CD14-positive monocyte (primary cell): ENCODE data around the gene AJUBA. TPM values are rescaled to one million over a fixed set of nuclear protein-coding genes. Genes with fewer than 3 reads are reported as not detected.

Source experiments
- DNase-seq, 3 donors: peaks; one replicate each; pipeline ENCODE4 v3.0.0-alpha.2; 2011 to 2022
- H2AFZ ChIP-seq: 2 replicates; pipeline ENCODE4 v1.6.0; 2012; ENCODE audit warnings: mild to moderate bottlenecking, low read depth, low read length, inconsistent platforms; ENCODE audit not compliant: insufficient read depth, poor library complexity, severe bottlenecking
- H3K27ac ChIP-seq, 2 donors: 1 replicate in 1 of 2; 2 replicates in 1 of 2; pipeline ENCODE4 v1.5.1; 2012 to 2013; ENCODE audit warnings: low read length in 2 of 2, control low read depth in 1 of 2, inconsistent platforms in 1 of 2, low read depth in 1 of 2, mild to moderate bottlenecking in 1 of 2
- H3K27me3 ChIP-seq, 2 donors: one replicate each; pipeline versions ENCODE4 v1.6.0 to v1.6.1; 2011 to 2013; ENCODE audit warnings: low read length in 2 of 2; ENCODE audit not compliant: control insufficient read depth in 2 of 2, insufficient read depth in 2 of 2
- H3K36me3 ChIP-seq, 2 donors: replicated peaks in 1 of 2; 1 replicate in 1 of 2; 2 replicates in 1 of 2; pipeline versions ENCODE4 v1.5.1 to v1.6.1; 2012 to 2013; ENCODE audit warnings: low read length in 2 of 2, control low read depth in 1 of 2, inconsistent platforms in 1 of 2, mild to moderate bottlenecking in 1 of 2; ENCODE audit not compliant: insufficient read depth in 2 of 2, control insufficient read depth in 1 of 2
- H3K4me1 ChIP-seq, 2 donors: 1 replicate in 1 of 2; 2 replicates in 1 of 2; pipeline versions ENCODE4 v1.5.1 to v1.6.1; 2012 to 2013; ENCODE audit warnings: low read length in 2 of 2, control low read depth in 1 of 2, inconsistent platforms in 1 of 2, mild to moderate bottlenecking in 1 of 2, moderate library complexity in 1 of 2; ENCODE audit not compliant: insufficient read depth in 2 of 2, control insufficient read depth in 1 of 2
- H3K4me2 ChIP-seq: replicated peaks from 2 replicates; pipeline ENCODE3; 2012; ENCODE audit warnings: low read length, moderate library complexity, mild to moderate bottlenecking; ENCODE audit not compliant: poor library complexity, severe bottlenecking; ENCODE audit errors: extremely low read depth
- H3K4me3 ChIP-seq, 3 experiments: fragments of 200-600 bp in 1 of 3; sonication (generic) in 1 of 3; replicated peaks in 1 of 3; 1 replicate in 2 of 3; 2 replicates in 1 of 3; pipeline ENCODE4 v1.5.1; 2011 to 2013; ENCODE audit warnings: low read length in 3 of 3, mild to moderate bottlenecking in 3 of 3, control low read depth in 2 of 3, low read depth in 2 of 3, inconsistent platforms in 1 of 3, moderate library complexity in 1 of 3
- H3K79me2 ChIP-seq: 2 replicates; pipeline ENCODE4 v1.6.0; 2012; ENCODE audit warnings: mild to moderate bottlenecking, control low read depth, inconsistent platforms, low read length, moderate library complexity; ENCODE audit not compliant: insufficient read depth
- H3K9ac ChIP-seq: 2 replicates; pipeline ENCODE4 v1.6.0; 2017; ENCODE audit warnings: low read length, mild to moderate bottlenecking; ENCODE audit not compliant: insufficient read depth, poor library complexity, severe bottlenecking
- H3K9me3 ChIP-seq, 2 donors: replicated peaks in 1 of 2; 1 replicate in 1 of 2; 2 replicates in 1 of 2; pipeline versions ENCODE4 v1.5.1 to v1.6.1; 2012 to 2013; ENCODE audit warnings: low read length in 2 of 2, control low read depth in 1 of 2; ENCODE audit not compliant: control insufficient read depth in 1 of 2, insufficient read depth in 1 of 2
- H4K20me1 ChIP-seq: 2 replicates; pipeline ENCODE4 v1.6.0; 2012; ENCODE audit warnings: mild to moderate bottlenecking, low read length, control low read depth, moderate library complexity; ENCODE audit not compliant: insufficient read depth
- H3K27ac Mint-ChIP-seq, 7 donors: one replicate each; pipeline ENCODE4 v1.8.0; 2020; ENCODE audit warnings: mild to moderate bottlenecking in 7 of 7, mixed read lengths in 7 of 7, moderate library complexity in 6 of 7, inconsistent platforms in 2 of 7
- H3K27me3 Mint-ChIP-seq, 3 donors: one replicate each; pipeline ENCODE4 v1.8.0; 2021 to 2022; ENCODE audit warnings: low read depth in 3 of 3, mild to moderate bottlenecking in 3 of 3, mixed read lengths in 3 of 3, moderate library complexity in 3 of 3, inconsistent platforms in 1 of 3
- H3K36me3 Mint-ChIP-seq, 2 donors: one replicate each; pipeline ENCODE4 v1.8.0; 2020; ENCODE audit warnings: mixed read lengths in 2 of 2, inconsistent platforms in 1 of 2, mild to moderate bottlenecking in 1 of 2
- H3K4me1 Mint-ChIP-seq: one replicate; pipeline ENCODE4 v1.8.0; 2020; ENCODE audit warnings: mild to moderate bottlenecking, mixed read lengths
- H3K4me3 Mint-ChIP-seq, 2 donors: one replicate each; pipeline ENCODE4 v1.8.0; 2020; ENCODE audit warnings: mild to moderate bottlenecking in 2 of 2, mixed read lengths in 2 of 2, moderate library complexity in 1 of 2
- H3K9me3 Mint-ChIP-seq, 7 donors: one replicate each; pipeline ENCODE4 v1.8.0; 2020 to 2022; ENCODE audit warnings: mixed read lengths in 7 of 7, mild to moderate bottlenecking in 6 of 7, moderate library complexity in 6 of 7, inconsistent platforms in 2 of 7
- CTCF ChIP-seq: fragments of 200-600 bp; IDR thresholded peaks from one replicate; pipeline ENCODE4 v1.8.0; 2022; ENCODE audit warnings: antibody characterized with exemption, mild to moderate bottlenecking
- WGBS: methylation state at CpG from one replicate; pipeline ENCODE4 v1.1.5; 2013; ENCODE audit warnings: missing lambda C conversion rate; ENCODE audit not compliant: insufficient coverage; 5-methylcytosine and 5-hydroxymethylcytosine counted together
- intact Hi-C, 2 donors: fragments of 100-400 bp; cut with micrococcal nuclease; formaldehyde crosslinking; loops; one replicate each; pipeline versions ENCODE4 v1.15.0 to v1.15.1; 2023
- polyA plus RNA-seq, 3 donors: library from polyadenylated mRNA; depleted of rRNA in 1 of 3; unstranded in 2 of 3; stranded (reverse) in 1 of 3; fragments of 300-500 nt in 2 of 3; fragments of >200 nt in 1 of 3; fragmentation: Illumina TruSeq in 2 of 3; gene quantifications; 1 replicate in 2 of 3; 2 replicates in 1 of 3; pipeline ENCODE4 v1.2.3, GENCODE V29; 2012 to 2021

The AJUBA gene
- polyA plus RNA-seq, 3 donors, result 0.04 TPM; not detected in 2

- no peaks in the 10 kb centered on the region for H3K9me3 Mint-ChIP-seq
- H3K4me3 ChIP-seq, result no peak overlapping the region
- peaks cover 2 to 7% of the 10 kb centered on the region in 2 donors for H3K4me1 ChIP-seq
- H3K79me2 ChIP-seq, result no peaks in the 10 kb centered on the region
- H3K36me3 ChIP-seq, result peaks cover 12 to 24% of the 10 kb centered on the region in 2 donors
- H3K27ac Mint-ChIP-seq, result peak overlapping the region in 1 of 7 donors; percentile 61
- intact Hi-C loops, result no loop called here
- 100% methylated on average over 3 of the region's 8 CpGs for WGBS
- no peak overlapping the region for H3K4me3 Mint-ChIP-seq
- TF ChIP-seq CTCF, result no peak
- H3K27ac ChIP-seq, result no peak overlapping the region
- H3K4me1 Mint-ChIP-seq, result peaks cover 8% of the 10 kb centered on the region
- H4K20me1 ChIP-seq, result no peaks in the 10 kb centered on the region
- H3K4me2 ChIP-seq, result no peak overlapping the region
- no peaks in the 10 kb centered on the region for H3K27me3 ChIP-seq
- H3K27me3 Mint-ChIP-seq, result no peaks in the 10 kb centered on the region
- no peak for DNase-seq
- peaks cover 32 to 50% of the 10 kb centered on the region in 2 donors for H3K36me3 Mint-ChIP-seq
- no peak overlapping the region for H3K9ac ChIP-seq
- H3K9me3 ChIP-seq, result no peaks in the 10 kb centered on the region
- no peak overlapping the region for H2AFZ ChIP-seq
Measured at GRCh38 chr14:23023022-23023794, 40.9 kb upstream of the AJUBA start.

- peaks cover 8 to 24% of the 10 kb centered on the region in 2 donors for H3K36me3 ChIP-seq
- peaks cover 24 to 41% of the 10 kb centered on the region in 2 donors for H3K36me3 Mint-ChIP-seq
- no peak overlapping the region for H3K4me3 ChIP-seq
- H3K4me1 ChIP-seq, result peaks cover 2 to 7% of the 10 kb centered on the region in 2 donors
- TF ChIP-seq CTCF, result no peak
- no peak overlapping the region for H3K4me3 Mint-ChIP-seq
- H3K4me1 Mint-ChIP-seq, result peaks cover 8% of the 10 kb centered on the region
- no peaks in the 10 kb centered on the region for H3K79me2 ChIP-seq
- H3K9me3 ChIP-seq, result no peaks in the 10 kb centered on the region
- 67% methylated on average over 1 of the region's 7 CpGs for WGBS
- no peaks in the 10 kb centered on the region for H3K27me3 ChIP-seq
- peak overlapping the region in 1 of 7 donors; percentile 46 for H3K27ac Mint-ChIP-seq
- DNase-seq, result no peak
- no peak overlapping the region for H3K9ac ChIP-seq
- intact Hi-C loops, result no loop called here
- H3K4me2 ChIP-seq, result no peak overlapping the region
- no peak overlapping the region for H2AFZ ChIP-seq
- H4K20me1 ChIP-seq, result no peaks in the 10 kb centered on the region
- H3K9me3 Mint-ChIP-seq, result no peaks in the 10 kb centered on the region
- peaks cover 0 to 2% (median 0%) of the 10 kb centered on the region in 3 donors for H3K27me3 Mint-ChIP-seq
- H3K27ac ChIP-seq, result no peak overlapping the region
Measured at GRCh38 chr14:23021889-23022442, 39.6 kb upstream of the AJUBA start.
